HEK293 (cell line): ENCODE results near the gene COPE.

ENCODE experiments used
- FEZF1 ChIP-seq: fragments of 450-650 bp; formaldehyde crosslinking; IDR thresholded peaks from 2 replicates; pipeline ENCODE4 v1.5.1; 2016; ENCODE audit warnings: missing biosample characterization, missing genetic modification characterization
- GLIS2 ChIP-seq: fragments of 450-650 bp; formaldehyde crosslinking; IDR thresholded peaks from 2 replicates; pipeline ENCODE4 v1.5.1; 2016; ENCODE audit warnings: missing biosample characterization, missing genetic modification characterization
- HOXA7 ChIP-seq: sonication (generic); formaldehyde crosslinking; IDR thresholded peaks from 2 replicates; pipeline ENCODE4 v1.8.1; 2022; ENCODE audit warnings: missing genetic modification reagents, borderline replicate concordance
- KLF9 ChIP-seq: fragments of 450-650 bp; formaldehyde crosslinking; IDR thresholded peaks from 2 replicates; pipeline ENCODE4 v1.5.1; 2016; ENCODE audit warnings: missing biosample characterization, missing genetic modification characterization, low read depth
- SALL2 ChIP-seq: fragments of 450-650 bp; formaldehyde crosslinking; IDR thresholded peaks from 2 replicates; pipeline ENCODE4 v1.5.0; 2017; ENCODE audit warnings: missing biosample characterization, mild to moderate bottlenecking, missing genetic modification characterization, borderline replicate concordance
- SP2 ChIP-seq: fragments of 450-650 bp; formaldehyde crosslinking; IDR thresholded peaks from 2 replicates; pipeline ENCODE4 v1.5.1; 2016; ENCODE audit warnings: missing biosample characterization, missing genetic modification characterization
- ZNF19 ChIP-seq: fragments of 450-650 bp; formaldehyde crosslinking; IDR thresholded peaks from 2 replicates; pipeline ENCODE4; 2016; ENCODE audit warnings: missing biosample characterization, missing genetic modification characterization, low read depth
- ZNF24 ChIP-seq: fragments of 450-650 bp; formaldehyde crosslinking; IDR thresholded peaks from 2 replicates; pipeline ENCODE4 v1.5.1; 2016; ENCODE audit warnings: missing biosample characterization, missing genetic modification characterization
- ZNF292 ChIP-seq: fragments of 450-650 bp; formaldehyde crosslinking; IDR thresholded peaks from 2 replicates; pipeline ENCODE4 v1.5.1; 2016; ENCODE audit warnings: low read depth, missing biosample characterization, missing genetic modification characterization, borderline replicate concordance
- ZNF530 ChIP-seq: fragments of 450-650 bp; formaldehyde crosslinking; IDR thresholded peaks from 2 replicates; pipeline ENCODE4 v1.5.1; 2016; ENCODE audit warnings: low read depth, missing biosample characterization, missing genetic modification characterization
- TF ChIP-seq, protein P1 (sequence below): fragments of 450-650 bp; formaldehyde crosslinking; IDR thresholded peaks from 2 replicates; pipeline ENCODE4 v1.5.1; 2016; ENCODE audit warnings: missing biosample characterization, missing genetic modification characterization
- TF ChIP-seq, protein P2 (sequence below): fragments of 450-650 bp; formaldehyde crosslinking; IDR thresholded peaks from 2 replicates; pipeline ENCODE4 v1.5.1; 2016; ENCODE audit warnings: missing biosample characterization, missing genetic modification characterization

DNA sequence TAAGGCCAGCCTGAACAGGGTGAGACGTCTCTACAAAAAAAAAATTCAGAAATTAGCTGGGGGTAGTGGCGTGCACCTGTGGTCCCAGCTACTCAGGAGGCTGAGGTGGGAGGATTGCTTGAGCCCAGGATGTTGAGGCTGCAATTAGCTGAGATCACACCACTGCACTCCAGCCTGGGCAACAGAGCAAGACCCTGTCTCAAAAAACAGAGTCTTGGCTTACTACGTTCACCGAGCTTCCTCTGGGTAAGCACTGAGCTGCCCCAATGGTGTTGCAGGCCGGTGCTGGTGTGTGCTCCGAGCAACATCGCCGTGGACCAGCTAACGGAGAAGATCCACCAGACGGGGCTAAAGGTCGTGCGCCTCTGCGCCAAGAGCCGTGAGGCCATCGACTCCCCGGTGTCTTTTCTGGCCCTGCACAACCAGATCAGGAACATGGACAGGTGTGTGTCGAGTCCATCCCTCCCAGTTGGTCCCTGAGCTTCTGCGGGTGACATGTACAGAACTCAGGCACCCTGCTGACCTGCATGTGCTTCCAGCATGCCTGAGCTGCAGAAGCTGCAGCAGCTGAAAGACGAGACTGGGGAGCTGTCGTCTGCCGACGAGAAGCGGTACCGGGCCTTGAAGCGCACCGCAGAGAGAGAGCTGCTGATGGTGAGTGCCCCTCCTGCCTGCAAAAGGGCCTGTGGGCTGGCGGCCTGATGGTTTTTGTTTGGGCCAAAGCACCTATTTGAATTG is 63.4 kb downstream of the COPE start:
- TF ChIP-seq, protein P1, sequence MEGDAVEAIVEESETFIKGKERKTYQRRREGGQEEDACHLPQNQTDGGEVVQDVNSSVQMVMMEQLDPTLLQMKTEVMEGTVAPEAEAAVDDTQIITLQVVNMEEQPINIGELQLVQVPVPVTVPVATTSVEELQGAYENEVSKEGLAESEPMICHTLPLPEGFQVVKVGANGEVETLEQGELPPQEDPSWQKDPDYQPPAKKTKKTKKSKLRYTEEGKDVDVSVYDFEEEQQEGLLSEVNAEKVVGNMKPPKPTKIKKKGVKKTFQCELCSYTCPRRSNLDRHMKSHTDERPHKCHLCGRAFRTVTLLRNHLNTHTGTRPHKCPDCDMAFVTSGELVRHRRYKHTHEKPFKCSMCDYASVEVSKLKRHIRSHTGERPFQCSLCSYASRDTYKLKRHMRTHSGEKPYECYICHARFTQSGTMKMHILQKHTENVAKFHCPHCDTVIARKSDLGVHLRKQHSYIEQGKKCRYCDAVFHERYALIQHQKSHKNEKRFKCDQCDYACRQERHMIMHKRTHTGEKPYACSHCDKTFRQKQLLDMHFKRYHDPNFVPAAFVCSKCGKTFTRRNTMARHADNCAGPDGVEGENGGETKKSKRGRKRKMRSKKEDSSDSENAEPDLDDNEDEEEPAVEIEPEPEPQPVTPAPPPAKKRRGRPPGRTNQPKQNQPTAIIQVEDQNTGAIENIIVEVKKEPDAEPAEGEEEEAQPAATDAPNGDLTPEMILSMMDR (tag by site-specific recombination): no peak
- no peak for TF ChIP-seq KLF9 (tag by site-specific recombination)
- TF ChIP-seq SALL2 (tag by site-specific recombination): no peak
- no peak for TF ChIP-seq ZNF24 (tag by site-specific recombination)
- no peak for TF ChIP-seq HOXA7 (CRISPR knock-in tag)
- no peak for TF ChIP-seq FEZF1 (tag by site-specific recombination)
- TF ChIP-seq ZNF292 (tag by site-specific recombination): no peak
- no peak for TF ChIP-seq ZNF530 (tag by site-specific recombination)
- TF ChIP-seq SP2 (tag by site-specific recombination): no peak
- TF ChIP-seq ZNF19: no peak
- TF ChIP-seq, protein P2, sequence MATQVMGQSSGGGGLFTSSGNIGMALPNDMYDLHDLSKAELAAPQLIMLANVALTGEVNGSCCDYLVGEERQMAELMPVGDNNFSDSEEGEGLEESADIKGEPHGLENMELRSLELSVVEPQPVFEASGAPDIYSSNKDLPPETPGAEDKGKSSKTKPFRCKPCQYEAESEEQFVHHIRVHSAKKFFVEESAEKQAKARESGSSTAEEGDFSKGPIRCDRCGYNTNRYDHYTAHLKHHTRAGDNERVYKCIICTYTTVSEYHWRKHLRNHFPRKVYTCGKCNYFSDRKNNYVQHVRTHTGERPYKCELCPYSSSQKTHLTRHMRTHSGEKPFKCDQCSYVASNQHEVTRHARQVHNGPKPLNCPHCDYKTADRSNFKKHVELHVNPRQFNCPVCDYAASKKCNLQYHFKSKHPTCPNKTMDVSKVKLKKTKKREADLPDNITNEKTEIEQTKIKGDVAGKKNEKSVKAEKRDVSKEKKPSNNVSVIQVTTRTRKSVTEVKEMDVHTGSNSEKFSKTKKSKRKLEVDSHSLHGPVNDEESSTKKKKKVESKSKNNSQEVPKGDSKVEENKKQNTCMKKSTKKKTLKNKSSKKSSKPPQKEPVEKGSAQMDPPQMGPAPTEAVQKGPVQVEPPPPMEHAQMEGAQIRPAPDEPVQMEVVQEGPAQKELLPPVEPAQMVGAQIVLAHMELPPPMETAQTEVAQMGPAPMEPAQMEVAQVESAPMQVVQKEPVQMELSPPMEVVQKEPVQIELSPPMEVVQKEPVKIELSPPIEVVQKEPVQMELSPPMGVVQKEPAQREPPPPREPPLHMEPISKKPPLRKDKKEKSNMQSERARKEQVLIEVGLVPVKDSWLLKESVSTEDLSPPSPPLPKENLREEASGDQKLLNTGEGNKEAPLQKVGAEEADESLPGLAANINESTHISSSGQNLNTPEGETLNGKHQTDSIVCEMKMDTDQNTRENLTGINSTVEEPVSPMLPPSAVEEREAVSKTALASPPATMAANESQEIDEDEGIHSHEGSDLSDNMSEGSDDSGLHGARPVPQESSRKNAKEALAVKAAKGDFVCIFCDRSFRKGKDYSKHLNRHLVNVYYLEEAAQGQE (tag by site-specific recombination): no peak
- TF ChIP-seq GLIS2 (tag by site-specific recombination): no peak
